Measurements from ENCODE around the gene CDC42SE2. TPM values are rescaled to one million over a fixed set of nuclear protein-coding genes. Genes with fewer than 3 reads are reported as not detected.

CDC42SE2 gene
- total RNA-seq, 2 experiments from 2014 or later = 54.2 to 66.8 TPM

DNA sequence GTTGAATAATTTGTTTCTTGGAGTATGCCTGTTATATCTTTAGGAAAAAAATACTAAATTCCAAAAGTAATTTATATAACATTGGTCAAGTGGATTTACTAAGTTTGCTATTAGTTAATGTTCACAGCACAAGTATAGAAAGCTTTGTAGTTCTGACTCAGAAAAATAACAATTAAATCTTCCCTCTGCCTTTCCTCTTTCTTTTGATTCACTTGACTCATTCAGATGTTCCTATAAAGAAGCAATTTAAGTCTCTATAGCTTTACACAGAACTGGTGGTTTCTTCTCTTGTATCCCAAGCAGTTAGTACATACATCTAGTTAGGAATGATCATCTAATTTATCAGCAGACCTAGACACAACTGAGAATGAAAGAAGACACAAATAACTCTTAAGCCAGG, 4.5 kb upstream of the CDC42SE2 start:
- H3K9me3 ChIP-seq (ENCODE audit: low read length) = no peaks in the 10 kb centered on the region
- no TSS peak for BruUV-seq (replicated peaks)
- H3K4me2 ChIP-seq (ENCODE audit: low read length) = no peak overlapping the region
- peaks cover 58% of the 10 kb centered on the region for H3K4me1 ChIP-seq (ENCODE audit: insufficient read depth, low read length, poor library complexity, severe bottlenecking)
- POLR2A ChIA-PET = interaction anchor here (0.6 to 2.7 kb wide), 7 partner anchors 9 to 96 kb away, joined by 3 to 9 read pairs (median 4); no protein-coding TSS in a partner anchor
- no peak for DNase-seq (ENCODE audit: low spot score)
- H3K36me3 ChIP-seq (ENCODE audit: insufficient read depth, low read length) = peaks cover 21% of the 10 kb centered on the region
- CTCF ChIA-PET (ENCODE audit: unreplicated experiment) = no interaction called here
- intact Hi-C loops (cut with micrococcal nuclease; ENCODE audit: unreplicated experiment) = no loop called here
- no peaks in the 10 kb centered on the region for H3K9me2 ChIP-seq (ENCODE audit: insufficient read depth, low read length)
- no peaks in the 10 kb centered on the region for H4K20me1 ChIP-seq (ENCODE audit: insufficient read depth, low read length)
- H2AFZ ChIP-seq (ENCODE audit: low read length) = no peak overlapping the region
- TF ChIP-seq, protein P1, sequence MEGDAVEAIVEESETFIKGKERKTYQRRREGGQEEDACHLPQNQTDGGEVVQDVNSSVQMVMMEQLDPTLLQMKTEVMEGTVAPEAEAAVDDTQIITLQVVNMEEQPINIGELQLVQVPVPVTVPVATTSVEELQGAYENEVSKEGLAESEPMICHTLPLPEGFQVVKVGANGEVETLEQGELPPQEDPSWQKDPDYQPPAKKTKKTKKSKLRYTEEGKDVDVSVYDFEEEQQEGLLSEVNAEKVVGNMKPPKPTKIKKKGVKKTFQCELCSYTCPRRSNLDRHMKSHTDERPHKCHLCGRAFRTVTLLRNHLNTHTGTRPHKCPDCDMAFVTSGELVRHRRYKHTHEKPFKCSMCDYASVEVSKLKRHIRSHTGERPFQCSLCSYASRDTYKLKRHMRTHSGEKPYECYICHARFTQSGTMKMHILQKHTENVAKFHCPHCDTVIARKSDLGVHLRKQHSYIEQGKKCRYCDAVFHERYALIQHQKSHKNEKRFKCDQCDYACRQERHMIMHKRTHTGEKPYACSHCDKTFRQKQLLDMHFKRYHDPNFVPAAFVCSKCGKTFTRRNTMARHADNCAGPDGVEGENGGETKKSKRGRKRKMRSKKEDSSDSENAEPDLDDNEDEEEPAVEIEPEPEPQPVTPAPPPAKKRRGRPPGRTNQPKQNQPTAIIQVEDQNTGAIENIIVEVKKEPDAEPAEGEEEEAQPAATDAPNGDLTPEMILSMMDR (conservative IDR thresholded peaks at IDR 0.05; ENCODE audit: low read length) = no peak
- no peak for TF ChIP-seq EZH2phosphoT487 (IDR thresholded peaks at IDR 0.05; ENCODE audit: borderline replicate concordance, low read depth, low read length)
- H3K4me3 ChIP-seq (ENCODE audit: low read depth, low read length, poor library complexity, severe bottlenecking) = no peak overlapping the region
- H3K27ac ChIP-seq (ENCODE audit: low read depth, low read length, poor library complexity, severe bottlenecking) = no peak overlapping the region
- peaks cover 26% of the 10 kb centered on the region; the same call in 1 of the 2 replicates for H3K79me2 ChIP-seq (ENCODE audit: insufficient read depth, low read depth, low read length)

DNA sequence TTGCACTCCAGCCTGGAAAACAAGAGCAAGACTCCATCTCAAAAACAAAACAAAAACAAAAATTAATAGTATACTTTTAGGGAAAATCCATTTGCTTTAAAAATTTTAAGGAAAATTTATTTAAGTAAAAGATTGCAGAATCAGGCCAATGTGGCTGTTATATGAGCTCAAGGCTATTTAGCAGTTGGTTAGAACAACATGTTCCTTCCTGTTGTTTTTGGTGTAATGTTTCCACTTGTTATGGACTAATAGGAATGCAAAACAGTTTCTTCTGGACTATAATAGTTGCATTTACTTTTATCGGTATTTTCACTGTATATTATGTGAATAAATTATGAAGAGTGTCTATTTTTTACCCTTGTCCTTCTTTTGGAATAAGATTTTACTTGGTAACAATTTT, 3.0 kb upstream of the CDC42SE2 start:
- Histone ChIP-seq H3K9me3 (ENCODE audit: low read length) (no peaks in the 10 kb centered on the region), H3K9me2 (ENCODE audit: insufficient read depth, low read length) (no peaks in the 10 kb centered on the region), H4K20me1 (ENCODE audit: insufficient read depth, low read length) (no peaks in the 10 kb centered on the region), H3K4me2 (ENCODE audit: low read length) (no peak overlapping the region), H3K4me3 (ENCODE audit: low read depth, low read length, poor library complexity, severe bottlenecking) (no peak overlapping the region), H3K27ac (ENCODE audit: low read depth, low read length, poor library complexity, severe bottlenecking) (no peak overlapping the region), H3K4me1 (ENCODE audit: insufficient read depth, low read length, poor library complexity, severe bottlenecking) (peaks cover 51% of the 10 kb centered on the region), H3K36me3 (ENCODE audit: insufficient read depth, low read length) (peaks cover 19% of the 10 kb centered on the region), H3K79me2 (ENCODE audit: insufficient read depth, low read depth, low read length) (peaks cover 34% of the 10 kb centered on the region), H2AFZ (ENCODE audit: low read length) (no peak overlapping the region)
- POLR2A ChIA-PET = interaction anchor here (6.6 to 6.7 kb wide), 2 partner anchors 10 to 49 kb away, joined by 67 to 91 read pairs; no protein-coding TSS in a partner anchor
- no peak for TF ChIP-seq EZH2phosphoT487 (IDR thresholded peaks at IDR 0.05; ENCODE audit: borderline replicate concordance, low read depth, low read length)
- TF ChIP-seq, protein P1 (conservative IDR thresholded peaks at IDR 0.05; ENCODE audit: low read length) = no peak
- CTCF ChIA-PET (ENCODE audit: unreplicated experiment) = interaction anchor here (1.0 kb wide), 1 partner anchor 11 kb away, joined by 6 read pairs; no protein-coding TSS in a partner anchor
- BruUV-seq (replicated peaks) = no TSS peak
- intact Hi-C loops (cut with micrococcal nuclease; ENCODE audit: unreplicated experiment) = loop anchor here (10.0 kb wide), 1 partner anchor 534 kb away; the partner anchor contains the start of gene FNIP1
- no peak for DNase-seq (ENCODE audit: low spot score)

DNA sequence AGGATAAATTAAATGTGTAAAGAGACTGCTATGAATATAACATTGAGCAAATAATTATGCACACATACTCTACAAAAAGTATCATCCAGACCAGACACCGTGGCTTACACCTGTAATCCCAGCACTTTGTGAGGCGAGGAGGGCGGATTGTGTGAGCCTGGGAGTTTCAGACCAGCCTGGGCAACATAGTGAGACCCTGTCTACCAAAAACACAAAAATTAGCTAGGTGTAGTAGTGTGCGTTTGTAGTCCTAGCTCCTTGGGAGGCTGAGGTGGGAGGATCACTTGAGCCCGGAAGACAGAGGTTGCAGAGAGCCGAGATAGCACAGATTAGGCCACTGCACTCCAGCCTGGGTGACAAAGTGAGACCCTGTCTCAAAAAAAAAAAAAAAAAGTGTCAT, 2.4 kb upstream of the CDC42SE2 start:
- Histone ChIP-seq H3K9me3 (ENCODE audit: low read length) (no peaks in the 10 kb centered on the region), H2AFZ (ENCODE audit: low read length) (no peak overlapping the region), H4K20me1 (ENCODE audit: insufficient read depth, low read length) (no peaks in the 10 kb centered on the region), H3K27ac (ENCODE audit: low read depth, low read length, poor library complexity, severe bottlenecking) (no peak overlapping the region), H3K36me3 (ENCODE audit: insufficient read depth, low read length) (peaks cover 13% of the 10 kb centered on the region), H3K4me2 (ENCODE audit: low read length) (peak overlapping the region; percentile 94; the same call in 1 of the 2 replicates), H3K4me1 (ENCODE audit: insufficient read depth, low read length, poor library complexity, severe bottlenecking) (peaks cover 51% of the 10 kb centered on the region), H3K4me3 (ENCODE audit: low read depth, low read length, poor library complexity, severe bottlenecking) (no peak overlapping the region), H3K9me2 (ENCODE audit: insufficient read depth, low read length) (no peaks in the 10 kb centered on the region), H3K79me2 (ENCODE audit: insufficient read depth, low read depth, low read length) (peaks cover 40% of the 10 kb centered on the region)
- intact Hi-C loops (cut with micrococcal nuclease; ENCODE audit: unreplicated experiment) = loop anchor here (10.0 kb wide), 1 partner anchor 533 kb away; the partner anchor contains the start of gene FNIP1
- DNase-seq (ENCODE audit: low spot score) = no peak
- ChIA-PET CTCF (ENCODE audit: unreplicated experiment) (interaction anchor here (1.0 kb wide), 1 partner anchor 11 kb away, joined by 6 read pairs; no protein-coding TSS in a partner anchor), POLR2A (interaction anchor here (0.6 to 6.7 kb wide), 6 partner anchors 9 to 536 kb away, joined by 3 to 91 read pairs (median 35); no protein-coding TSS in a partner anchor)
- TF ChIP-seq EZH2phosphoT487 (IDR thresholded peaks at IDR 0.05; ENCODE audit: borderline replicate concordance, low read depth, low read length) = no peak
- TF ChIP-seq, protein P1 (conservative IDR thresholded peaks at IDR 0.05; ENCODE audit: low read length) = no peak
- no TSS peak for BruUV-seq (replicated peaks)
